Measurements from ENCODE around the gene AMIGO1. TPM values are rescaled to one million over a fixed set of nuclear protein-coding genes. Genes with fewer than 3 reads are reported as not detected.

Gene AMIGO1
- total RNA-seq, 4 donors from 2014 or later: 1.0 to 10.1 (median 3.8) TPM

GRCh38 chr1:109527098-109527811 is 17.7 kb upstream of the AMIGO1 start:
- intact Hi-C loops (cut with DNase I; ENCODE audit: low total_unique reads): no loop called here
- Histone ChIP-seq H3K27ac (no peak overlapping the region), H3K36me3 (no peaks in the 10 kb centered on the region), H3K9me3 (no peaks in the 10 kb centered on the region), H3K27me3 (no peaks in the 10 kb centered on the region), H3K4me1 (no peaks in the 10 kb centered on the region), H3K4me3 (no peak overlapping the region)
- no peak for TF ChIP-seq POLR2A (IDR thresholded peaks at IDR 0.05)
- TF ChIP-seq CTCF (IDR thresholded peaks at IDR 0.05): no peak
- no peak for DNase-seq

GRCh38 chr1:109523706-109524105 is 14.2 kb upstream of the AMIGO1 start:
- TF ChIP-seq CTCF (IDR thresholded peaks at IDR 0.05): no peak
- no peak for TF ChIP-seq POLR2A (IDR thresholded peaks at IDR 0.05)
- no peaks in the 10 kb centered on the region for H3K27me3 ChIP-seq
- H3K4me1 ChIP-seq: no peaks in the 10 kb centered on the region
- intact Hi-C loops (cut with DNase I; ENCODE audit: low total_unique reads): no loop called here
- H3K4me3 ChIP-seq: no peak overlapping the region
- DNase-seq: no peak
- H3K36me3 ChIP-seq: no peaks in the 10 kb centered on the region
- no peaks in the 10 kb centered on the region for H3K9me3 ChIP-seq
- no peak overlapping the region for H3K27ac ChIP-seq

- intact Hi-C loops (cut with DNase I; ENCODE audit: low total_unique reads): no loop called here
- Histone ChIP-seq H3K9me3 (no peaks in the 10 kb centered on the region), H3K4me1 (no peaks in the 10 kb centered on the region)
These were observed 12.5 kb upstream of the AMIGO1 start for GRCh38 chr1:109522026-109522425.

GRCh38 chr1:109521002-109521951 is 11.8 kb upstream of the AMIGO1 start:
- no peak overlapping the region for H3K4me3 ChIP-seq
- H3K27ac ChIP-seq: no peak overlapping the region
- TF ChIP-seq CTCF (IDR thresholded peaks at IDR 0.05) (no peak), POLR2A (IDR thresholded peaks at IDR 0.05) (no peak)
- no peaks in the 10 kb centered on the region for H3K36me3 ChIP-seq
- H3K9me3 ChIP-seq: no peaks in the 10 kb centered on the region
- intact Hi-C loops (cut with DNase I; ENCODE audit: low total_unique reads): no loop called here
- H3K4me1 ChIP-seq: no peaks in the 10 kb centered on the region
- DNase-seq: no peak
- H3K27me3 ChIP-seq: no peaks in the 10 kb centered on the region

More at GRCh38 chr1:109522026-109522425, 12.5 kb upstream of the AMIGO1 start:
- Histone ChIP-seq H3K36me3 (no peaks in the 10 kb centered on the region), H3K4me3 (no peak overlapping the region), H3K27ac (no peak overlapping the region), H3K27me3 (no peaks in the 10 kb centered on the region)
- no peak for DNase-seq
- TF ChIP-seq POLR2A (IDR thresholded peaks at IDR 0.05) (no peak), CTCF (IDR thresholded peaks at IDR 0.05) (no peak)

GRCh38 chr1:109517337-109517736 is 7.8 kb upstream of the AMIGO1 start:
- Histone ChIP-seq H3K36me3 (no peaks in the 10 kb centered on the region), H3K4me3 (no peak overlapping the region), H3K4me1 (no peaks in the 10 kb centered on the region), H3K27me3 (no peaks in the 10 kb centered on the region), H3K27ac (no peak overlapping the region), H3K9me3 (no peaks in the 10 kb centered on the region)
- no peak for DNase-seq
- intact Hi-C loops (cut with DNase I; ENCODE audit: low total_unique reads): no loop called here
- TF ChIP-seq POLR2A (IDR thresholded peaks at IDR 0.05): no peak
- no peak for TF ChIP-seq CTCF (IDR thresholded peaks at IDR 0.05)
